ENCODE results near the gene ZCCHC14.

ZCCHC14 gene

GRCh38 chr16:87361916-87362619 is 130.8 kb downstream of the ZCCHC14 start:
- Histone ChIP-seq H3K14ac (ENCODE audit: low read length) (no peak overlapping the region), H2BK5ac (ENCODE audit: low read length) (no peak overlapping the region), H2BK15ac (ENCODE audit: low read length) (no peak overlapping the region), H3K4me1 (ENCODE audit: control insufficient read depth in 2 of 2, insufficient read depth in 1 of 2, low read depth in 1 of 2, low read length in 2 of 2) (peaks cover 3% of the 10 kb centered on the region in 2 donors), H3K18ac (ENCODE audit: low read length) (no peak overlapping the region), H3K79me1 (ENCODE audit: low read depth, low read length) (peaks cover 8% of the 10 kb centered on the region), H2BK120ac (ENCODE audit: low read depth, low read length) (no peak overlapping the region), H2BK12ac (ENCODE audit: low read length) (no peak overlapping the region), H4K8ac (ENCODE audit: low read depth, low read length) (no peak overlapping the region), H3K9me3 (replicated peaks in 1 of 2; ENCODE audit: control insufficient read depth in 2 of 2, insufficient read depth in 1 of 2, low read depth in 1 of 2, low read length in 2 of 2) (peaks cover 4 to 10% of the 10 kb centered on the region in 2 donors), H3K4me2 (ENCODE audit: insufficient read depth, low read length, poor library complexity, severe bottlenecking) (no peak overlapping the region), H3K36me3 (replicated peaks in 1 of 2; ENCODE audit: control insufficient read depth in 2 of 2, insufficient read depth in 2 of 2, low read length in 2 of 2) (peaks cover 15 to 59% of the 10 kb centered on the region in 2 donors), H3K9ac (ENCODE audit: low read depth, low read length, poor library complexity) (no peak overlapping the region), H4K91ac (ENCODE audit: low read depth, low read length, poor library complexity) (no peak overlapping the region), H3K27me3 (ENCODE audit: control insufficient read depth in 3 of 3, insufficient read depth in 3 of 3, low read depth in 1 of 3, low read length in 3 of 3) (no peaks in the 10 kb centered on the region), H3K23ac (ENCODE audit: low read depth, low read length, poor library complexity) (no peak overlapping the region), H3K27ac (replicated peaks; ENCODE audit: low read length) (no peak overlapping the region), H3K4ac (ENCODE audit: low read length) (no peak overlapping the region), H2AFZ (ENCODE audit: low read length) (no peak overlapping the region), H3K4me3 (ENCODE audit: low read length in 2 of 2) (no peak overlapping the region), H2AK5ac (ENCODE audit: low read depth, low read length) (no peak overlapping the region)
- no peak for DNase-seq (ENCODE audit: low spot score)
- no CpG with 5 or more reads among the region's 8 CpGs for WGBS, 2 donors (ENCODE audit: extremely low coverage in 2 of 2, insufficient read length in 2 of 2, insufficient replicate concordance in 1 of 2)

- H3K4ac ChIP-seq (ENCODE audit: low read length): no peak overlapping the region
- H3K9ac ChIP-seq (ENCODE audit: low read depth, low read length, poor library complexity): no peak overlapping the region
- no peaks in the 10 kb centered on the region for H3K27me3 ChIP-seq (ENCODE audit: control insufficient read depth in 3 of 3, insufficient read depth in 3 of 3, low read depth in 1 of 3, low read length in 3 of 3)
- H2BK15ac ChIP-seq (ENCODE audit: low read length): no peak overlapping the region
- H3K18ac ChIP-seq (ENCODE audit: low read length): no peak overlapping the region
- WGBS, 2 donors (ENCODE audit: extremely low coverage in 2 of 2, insufficient read length in 2 of 2, insufficient replicate concordance in 1 of 2): no CpG with 5 or more reads among the region's 16 CpGs
- H4K8ac ChIP-seq (ENCODE audit: low read depth, low read length): no peak overlapping the region
- H2BK120ac ChIP-seq (ENCODE audit: low read depth, low read length): no peak overlapping the region
- peaks cover 6 to 9% of the 10 kb centered on the region in 2 donors for H3K4me1 ChIP-seq (ENCODE audit: control insufficient read depth in 2 of 2, insufficient read depth in 1 of 2, low read depth in 1 of 2, low read length in 2 of 2)
- H4K91ac ChIP-seq (ENCODE audit: low read depth, low read length, poor library complexity): no peak overlapping the region
- H3K14ac ChIP-seq (ENCODE audit: low read length): no peak overlapping the region
- H3K9me3 ChIP-seq (replicated peaks in 1 of 2; ENCODE audit: control insufficient read depth in 2 of 2, insufficient read depth in 1 of 2, low read depth in 1 of 2, low read length in 2 of 2): peaks cover 4 to 10% of the 10 kb centered on the region in 2 donors
- no peak overlapping the region for H2AFZ ChIP-seq (ENCODE audit: low read length)
- peaks cover 13 to 60% of the 10 kb centered on the region in 2 donors for H3K36me3 ChIP-seq (replicated peaks in 1 of 2; ENCODE audit: control insufficient read depth in 2 of 2, insufficient read depth in 2 of 2, low read length in 2 of 2)
- peak overlapping the region; percentile 13 for H2AK5ac ChIP-seq (ENCODE audit: low read depth, low read length)
- H3K4me3 ChIP-seq (ENCODE audit: low read length in 2 of 2): no peak overlapping the region
- no peak overlapping the region for H3K4me2 ChIP-seq (ENCODE audit: insufficient read depth, low read length, poor library complexity, severe bottlenecking)
- no peak overlapping the region for H2BK5ac ChIP-seq (ENCODE audit: low read length)
- H3K27ac ChIP-seq (replicated peaks; ENCODE audit: low read length): no peak overlapping the region
- H3K79me1 ChIP-seq (ENCODE audit: low read depth, low read length): peaks cover 8% of the 10 kb centered on the region
- no peak overlapping the region for H2BK12ac ChIP-seq (ENCODE audit: low read length)
- peak overlapping the region; percentile 29 for H3K23ac ChIP-seq (ENCODE audit: low read depth, low read length, poor library complexity)
- DNase-seq (ENCODE audit: low spot score): no peak
Observed at GRCh38 chr16:87360862-87361610, 131.8 kb downstream of the ZCCHC14 start.

- no peak overlapping the region for H4K91ac ChIP-seq (ENCODE audit: low read depth, low read length, poor library complexity)
- H3K36me3 ChIP-seq (replicated peaks in 1 of 2; ENCODE audit: control insufficient read depth in 2 of 2, insufficient read depth in 2 of 2, low read length in 2 of 2): peaks cover 13 to 59% of the 10 kb centered on the region in 2 donors
- H3K27me3 ChIP-seq (ENCODE audit: control insufficient read depth in 3 of 3, insufficient read depth in 3 of 3, low read depth in 1 of 3, low read length in 3 of 3): no peaks in the 10 kb centered on the region
- no peak overlapping the region for H2AFZ ChIP-seq (ENCODE audit: low read length)
- H3K14ac ChIP-seq (ENCODE audit: low read length): no peak overlapping the region
- no peak overlapping the region for H3K4me2 ChIP-seq (ENCODE audit: insufficient read depth, low read length, poor library complexity, severe bottlenecking)
- H3K4me1 ChIP-seq (ENCODE audit: control insufficient read depth in 2 of 2, insufficient read depth in 1 of 2, low read depth in 1 of 2, low read length in 2 of 2): peaks cover 10 to 12% of the 10 kb centered on the region in 2 donors
- no peak for DNase-seq (ENCODE audit: low spot score)
- no peak overlapping the region for H3K23ac ChIP-seq (ENCODE audit: low read depth, low read length, poor library complexity)
- no peak overlapping the region for H2AK5ac ChIP-seq (ENCODE audit: low read depth, low read length)
- no peak overlapping the region for H3K9ac ChIP-seq (ENCODE audit: low read depth, low read length, poor library complexity)
- no peak overlapping the region for H2BK120ac ChIP-seq (ENCODE audit: low read depth, low read length)
- H2BK12ac ChIP-seq (ENCODE audit: low read length): no peak overlapping the region
- no peak overlapping the region for H2BK5ac ChIP-seq (ENCODE audit: low read length)
- no CpG with 5 or more reads among the region's 7 CpGs for WGBS, 2 donors (ENCODE audit: extremely low coverage in 2 of 2, insufficient read length in 2 of 2, insufficient replicate concordance in 1 of 2)
- no peak overlapping the region for H2BK15ac ChIP-seq (ENCODE audit: low read length)
- no peak overlapping the region for H3K4ac ChIP-seq (ENCODE audit: low read length)
- H3K27ac ChIP-seq (replicated peaks; ENCODE audit: low read length): no peak overlapping the region
- H3K79me1 ChIP-seq (ENCODE audit: low read depth, low read length): peaks cover 5% of the 10 kb centered on the region
- peaks cover 4 to 10% of the 10 kb centered on the region in 2 donors for H3K9me3 ChIP-seq (replicated peaks in 1 of 2; ENCODE audit: control insufficient read depth in 2 of 2, insufficient read depth in 1 of 2, low read depth in 1 of 2, low read length in 2 of 2)
- H4K8ac ChIP-seq (ENCODE audit: low read depth, low read length): no peak overlapping the region
- H3K18ac ChIP-seq (ENCODE audit: low read length): no peak overlapping the region
- no peak overlapping the region for H3K4me3 ChIP-seq (ENCODE audit: low read length in 2 of 2)
Observed at GRCh38 chr16:87359121-87359520, 133.7 kb downstream of the ZCCHC14 start.

DNA sequence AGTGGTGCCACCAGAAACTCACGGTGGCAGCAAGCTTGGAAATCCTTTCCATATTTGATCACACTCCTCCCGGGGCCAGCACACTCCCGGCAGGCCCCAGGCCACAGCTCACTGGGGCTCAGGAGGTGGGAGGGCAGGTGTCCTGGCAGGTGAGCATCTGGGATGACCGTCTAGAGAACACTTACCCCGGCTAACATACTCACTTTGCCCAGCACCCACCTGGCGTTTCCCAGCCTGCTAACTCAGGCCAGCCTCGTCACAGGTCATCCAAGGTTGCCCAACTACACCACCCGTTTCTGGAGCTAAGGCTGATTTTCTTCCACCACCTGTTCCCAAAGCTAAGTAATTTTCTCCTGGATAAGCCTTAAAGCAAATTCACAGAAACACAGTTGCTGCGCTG is 134.1 kb downstream of the ZCCHC14 start:
- Histone ChIP-seq H3K27ac (replicated peaks; ENCODE audit: low read length) (no peak overlapping the region), H4K91ac (ENCODE audit: low read depth, low read length, poor library complexity) (no peak overlapping the region), H3K9me3 (replicated peaks in 1 of 2; ENCODE audit: control insufficient read depth in 2 of 2, insufficient read depth in 1 of 2, low read depth in 1 of 2, low read length in 2 of 2) (peaks cover 4 to 10% of the 10 kb centered on the region in 2 donors), H3K4me1 (ENCODE audit: control insufficient read depth in 2 of 2, insufficient read depth in 1 of 2, low read depth in 1 of 2, low read length in 2 of 2) (peaks cover 9 to 10% of the 10 kb centered on the region in 2 donors), H3K9ac (ENCODE audit: low read depth, low read length, poor library complexity) (no peak overlapping the region), H2BK15ac (ENCODE audit: low read length) (no peak overlapping the region), H4K8ac (ENCODE audit: low read depth, low read length) (no peak overlapping the region), H2BK5ac (ENCODE audit: low read length) (no peak overlapping the region), H2BK120ac (ENCODE audit: low read depth, low read length) (no peak overlapping the region), H3K27me3 (ENCODE audit: control insufficient read depth in 3 of 3, insufficient read depth in 3 of 3, low read depth in 1 of 3, low read length in 3 of 3) (no peaks in the 10 kb centered on the region), H3K4ac (ENCODE audit: low read length) (no peak overlapping the region), H2AFZ (ENCODE audit: low read length) (no peak overlapping the region), H2AK5ac (ENCODE audit: low read depth, low read length) (no peak overlapping the region), H3K79me1 (ENCODE audit: low read depth, low read length) (peaks cover 5% of the 10 kb centered on the region), H3K36me3 (replicated peaks in 1 of 2; ENCODE audit: control insufficient read depth in 2 of 2, insufficient read depth in 2 of 2, low read length in 2 of 2) (peaks cover 13 to 56% of the 10 kb centered on the region in 2 donors), H3K4me3 (ENCODE audit: low read length in 2 of 2) (peak overlapping the region in 1 of 2 donors; percentile 48), H3K18ac (ENCODE audit: low read length) (no peak overlapping the region), H2BK12ac (ENCODE audit: low read length) (no peak overlapping the region), H3K4me2 (ENCODE audit: insufficient read depth, low read length, poor library complexity, severe bottlenecking) (no peak overlapping the region), H3K23ac (ENCODE audit: low read depth, low read length, poor library complexity) (no peak overlapping the region), H3K14ac (ENCODE audit: low read length) (no peak overlapping the region)
- whole genome bisulfite sequencing, 2 donors (ENCODE audit: extremely low coverage in 2 of 2, insufficient read length in 2 of 2, insufficient replicate concordance in 1 of 2): no CpG with 5 or more reads among the region's 9 CpGs
- no peak for DNase-seq (ENCODE audit: low spot score)
